ENCODE results near the gene METTL15. TPM values are rescaled to one million over a fixed set of nuclear protein-coding genes. Genes with fewer than 3 reads are reported as not detected.

The METTL15 gene
- total RNA-seq, 2 experiments from 2014 or later: 18.9 to 19.7 TPM

DNA sequence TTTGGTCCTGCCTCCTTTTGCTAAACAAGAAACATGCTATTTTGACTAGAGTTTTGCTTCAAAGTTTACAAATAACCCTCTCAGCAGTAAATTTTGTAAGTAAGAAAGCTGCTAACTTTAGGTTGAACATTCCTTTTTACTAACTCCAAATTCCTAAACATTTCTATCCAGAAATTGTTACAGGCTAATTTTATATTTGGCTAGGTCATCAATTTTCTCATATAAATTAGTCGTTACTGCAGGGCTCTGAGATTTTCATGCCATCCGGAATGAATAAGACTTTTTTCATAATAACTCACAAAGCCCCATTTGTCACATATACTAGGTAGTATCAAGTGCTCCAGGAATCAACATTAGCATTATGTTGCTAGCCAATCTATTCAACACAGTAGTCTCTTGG, 143.1 kb downstream of the METTL15 start:
- H4K20me1 ChIP-seq (ENCODE audit: insufficient read depth, low read length): no peaks in the 10 kb centered on the region
- no TSS peak for BruUV-seq (replicated peaks)
- CTCF ChIA-PET (ENCODE audit: unreplicated experiment): no interaction called here

DNA sequence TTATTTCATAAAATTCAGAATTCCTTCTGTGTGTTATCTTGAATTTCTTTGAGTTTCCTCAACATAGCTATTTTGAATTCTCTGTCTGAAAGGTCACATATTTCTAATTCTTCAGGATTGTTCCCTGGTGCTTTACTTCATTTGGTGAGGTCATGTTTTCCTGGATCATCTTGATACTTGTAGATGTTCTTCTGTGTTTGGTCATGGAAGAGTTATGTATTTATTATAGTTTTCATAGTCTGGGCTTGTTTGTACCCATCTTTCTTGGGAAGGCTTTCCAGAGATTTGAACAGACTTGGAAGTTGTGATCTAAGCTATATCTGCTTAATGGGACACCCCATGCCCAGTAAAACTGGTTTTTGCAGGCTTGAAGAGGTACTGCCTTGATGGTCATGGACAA, 149.6 kb downstream of the METTL15 start:
- Histone ChIP-seq H3K4me1 (ENCODE audit: insufficient read depth, low read length, poor library complexity, severe bottlenecking) (no peaks in the 10 kb centered on the region), H3K9me3 (ENCODE audit: low read length) (no peaks in the 10 kb centered on the region), H4K20me1 (ENCODE audit: insufficient read depth, low read length) (no peaks in the 10 kb centered on the region), H3K4me2 (ENCODE audit: low read length) (no peak overlapping the region), H3K27ac (ENCODE audit: low read depth, low read length, poor library complexity, severe bottlenecking) (no peak overlapping the region), H3K4me3 (ENCODE audit: low read depth, low read length, poor library complexity, severe bottlenecking) (no peak overlapping the region), H2AFZ (ENCODE audit: low read length) (no peak overlapping the region), H3K79me2 (ENCODE audit: insufficient read depth, low read depth, low read length) (no peaks in the 10 kb centered on the region), H3K9me2 (ENCODE audit: insufficient read depth, low read length) (no peaks in the 10 kb centered on the region), H3K36me3 (ENCODE audit: insufficient read depth, low read length) (no peaks in the 10 kb centered on the region)
- ChIA-PET CTCF (ENCODE audit: unreplicated experiment) (no interaction called here), POLR2A (no interaction called here)
- TF ChIP-seq, protein P1, sequence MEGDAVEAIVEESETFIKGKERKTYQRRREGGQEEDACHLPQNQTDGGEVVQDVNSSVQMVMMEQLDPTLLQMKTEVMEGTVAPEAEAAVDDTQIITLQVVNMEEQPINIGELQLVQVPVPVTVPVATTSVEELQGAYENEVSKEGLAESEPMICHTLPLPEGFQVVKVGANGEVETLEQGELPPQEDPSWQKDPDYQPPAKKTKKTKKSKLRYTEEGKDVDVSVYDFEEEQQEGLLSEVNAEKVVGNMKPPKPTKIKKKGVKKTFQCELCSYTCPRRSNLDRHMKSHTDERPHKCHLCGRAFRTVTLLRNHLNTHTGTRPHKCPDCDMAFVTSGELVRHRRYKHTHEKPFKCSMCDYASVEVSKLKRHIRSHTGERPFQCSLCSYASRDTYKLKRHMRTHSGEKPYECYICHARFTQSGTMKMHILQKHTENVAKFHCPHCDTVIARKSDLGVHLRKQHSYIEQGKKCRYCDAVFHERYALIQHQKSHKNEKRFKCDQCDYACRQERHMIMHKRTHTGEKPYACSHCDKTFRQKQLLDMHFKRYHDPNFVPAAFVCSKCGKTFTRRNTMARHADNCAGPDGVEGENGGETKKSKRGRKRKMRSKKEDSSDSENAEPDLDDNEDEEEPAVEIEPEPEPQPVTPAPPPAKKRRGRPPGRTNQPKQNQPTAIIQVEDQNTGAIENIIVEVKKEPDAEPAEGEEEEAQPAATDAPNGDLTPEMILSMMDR (conservative IDR thresholded peaks at IDR 0.05; ENCODE audit: low read length): no peak
- no peak for TF ChIP-seq EZH2phosphoT487 (IDR thresholded peaks at IDR 0.05; ENCODE audit: borderline replicate concordance, low read depth, low read length)
- no peak for DNase-seq (ENCODE audit: low spot score)
- no TSS peak for BruUV-seq (replicated peaks)
- intact Hi-C loops (cut with micrococcal nuclease; ENCODE audit: unreplicated experiment): no loop called here

More for the DNA sequence above, 143.1 kb downstream of the METTL15 start:
- Histone ChIP-seq H3K4me3 (ENCODE audit: low read depth, low read length, poor library complexity, severe bottlenecking) (no peak overlapping the region), H3K9me2 (ENCODE audit: insufficient read depth, low read length) (no peaks in the 10 kb centered on the region), H3K4me1 (ENCODE audit: insufficient read depth, low read length, poor library complexity, severe bottlenecking) (no peaks in the 10 kb centered on the region), H3K79me2 (ENCODE audit: insufficient read depth, low read depth, low read length) (no peaks in the 10 kb centered on the region), H3K4me2 (ENCODE audit: low read length) (no peak overlapping the region), H3K9me3 (ENCODE audit: low read length) (no peaks in the 10 kb centered on the region), H2AFZ (ENCODE audit: low read length) (no peak overlapping the region), H3K36me3 (ENCODE audit: insufficient read depth, low read length) (no peaks in the 10 kb centered on the region), H3K27ac (ENCODE audit: low read depth, low read length, poor library complexity, severe bottlenecking) (no peak overlapping the region)
- POLR2A ChIA-PET: no interaction called here
- intact Hi-C loops (cut with micrococcal nuclease; ENCODE audit: unreplicated experiment): no loop called here
- TF ChIP-seq, protein P1 (conservative IDR thresholded peaks at IDR 0.05; ENCODE audit: low read length): no peak
- TF ChIP-seq EZH2phosphoT487 (IDR thresholded peaks at IDR 0.05; ENCODE audit: borderline replicate concordance, low read depth, low read length): no peak
- no peak for DNase-seq (ENCODE audit: low spot score)

DNA sequence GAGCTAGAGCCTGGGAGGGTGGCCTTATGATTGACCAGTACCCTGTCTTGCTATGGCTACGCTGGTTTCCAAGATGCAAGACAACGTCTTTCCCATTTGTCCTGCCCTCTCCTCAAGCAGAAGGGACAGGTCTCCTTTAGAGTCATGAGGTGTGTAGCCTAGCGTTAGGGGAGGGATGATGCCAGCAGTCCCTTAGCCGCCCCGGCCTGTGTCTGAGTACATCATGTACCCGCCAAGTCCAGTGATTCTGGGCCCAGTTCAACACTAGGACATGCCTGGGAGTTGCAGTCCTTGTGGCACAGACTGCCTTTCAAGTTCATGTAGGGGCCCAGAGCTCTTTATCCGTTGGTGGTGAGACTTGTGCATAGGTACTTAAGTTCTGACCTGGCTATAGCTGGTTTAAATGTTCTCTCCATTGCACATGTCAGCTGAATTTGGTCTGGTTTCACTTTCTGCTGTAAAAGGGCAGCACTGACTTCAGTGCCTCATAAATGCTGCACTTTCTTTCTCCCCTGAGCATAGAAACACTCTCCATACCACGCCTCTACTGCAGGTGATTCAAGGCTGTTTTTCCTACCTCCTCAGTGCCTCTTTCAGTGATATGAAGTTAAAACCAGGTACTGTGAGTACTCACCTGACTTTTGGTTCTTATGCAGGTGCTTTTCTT, 151.1 kb downstream of the METTL15 start:
- H3K27ac ChIP-seq (ENCODE audit: low read depth, low read length, poor library complexity, severe bottlenecking): no peak overlapping the region
- H3K9me3 ChIP-seq (ENCODE audit: low read length): no peaks in the 10 kb centered on the region
- no peak overlapping the region for H3K4me2 ChIP-seq (ENCODE audit: low read length)
- DNase-seq (ENCODE audit: low spot score): no peak
- no peak overlapping the region for H3K4me3 ChIP-seq (ENCODE audit: low read depth, low read length, poor library complexity, severe bottlenecking)
- H3K79me2 ChIP-seq (ENCODE audit: insufficient read depth, low read depth, low read length): no peaks in the 10 kb centered on the region
- BruUV-seq (replicated peaks): no TSS peak
- CTCF ChIA-PET (ENCODE audit: unreplicated experiment): no interaction called here
- intact Hi-C loops (cut with micrococcal nuclease; ENCODE audit: unreplicated experiment): no loop called here
- no peaks in the 10 kb centered on the region for H4K20me1 ChIP-seq (ENCODE audit: insufficient read depth, low read length)
- no peaks in the 10 kb centered on the region for H3K4me1 ChIP-seq (ENCODE audit: insufficient read depth, low read length, poor library complexity, severe bottlenecking)
- POLR2A ChIA-PET: interaction anchor here (0.6 kb wide), 1 partner anchor 11 kb away, joined by 3 read pairs; no protein-coding TSS in a partner anchor
- H2AFZ ChIP-seq (ENCODE audit: low read length): no peak overlapping the region
- H3K9me2 ChIP-seq (ENCODE audit: insufficient read depth, low read length): no peaks in the 10 kb centered on the region
- no peaks in the 10 kb centered on the region for H3K36me3 ChIP-seq (ENCODE audit: insufficient read depth, low read length)
- TF ChIP-seq EZH2phosphoT487 (IDR thresholded peaks at IDR 0.05; ENCODE audit: borderline replicate concordance, low read depth, low read length): no peak
- TF ChIP-seq, protein P1 (conservative IDR thresholded peaks at IDR 0.05; ENCODE audit: low read length): no peak
